HEK293T (cell line): ENCODE measurements around the gene ZBTB7B.

Experiments
- ARNT ChIP-seq: fragments of 450-650 bp; IDR thresholded peaks from 2 replicates; pipeline ENCODE4 v1.6.1; 2017; ENCODE audit warnings: mild to moderate bottlenecking
- BHLHE40 ChIP-seq: fragments of 450-650 bp; IDR thresholded peaks from 2 replicates; pipeline ENCODE4 v1.6.1; 2016; ENCODE audit warnings: mild to moderate bottlenecking, moderate library complexity, borderline replicate concordance
- SP1 ChIP-seq: fragments of 450-650 bp; IDR thresholded peaks from 2 replicates; pipeline ENCODE4 v1.6.1; 2017
- TARDBP ChIP-seq: fragments of 450-650 bp; IDR thresholded peaks from 2 replicates; pipeline ENCODE4 v1.6.1; 2016

DNA sequence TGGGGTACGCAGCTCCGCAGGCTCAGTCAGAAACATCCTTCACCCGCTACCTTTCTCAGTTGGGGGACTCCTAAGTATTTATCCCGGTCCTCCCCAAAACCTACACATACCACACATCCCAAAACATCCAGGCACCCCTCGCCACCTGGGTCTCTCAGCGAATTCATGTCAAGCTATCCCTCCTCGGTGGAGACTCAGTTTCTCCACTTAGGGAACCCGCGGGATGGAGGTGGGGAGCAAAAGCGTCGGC is 1.3 kb upstream of the ZBTB7B start:
- TF ChIP-seq SP1: no peak
- TF ChIP-seq ARNT: no peak
- TF ChIP-seq TARDBP: no peak
- TF ChIP-seq BHLHE40: no peak
